VCaP (cell line): ENCODE measurements around the gene CNN2.

Source experiments
- H3K27ac ChIP-seq: fragments of 450-650 bp; 2 replicates; pipeline ENCODE4 v1.5.1; 2017
- CTCF ChIP-seq: fragments of 450-650 bp; conservative IDR thresholded peaks from 2 replicates; pipeline ENCODE4 v1.5.1; 2017; ENCODE audit warnings: mild to moderate bottlenecking, moderate library complexity

Gene CNN2

GRCh38 chr19:1052349-1052975, 26.1 kb downstream of the CNN2 start:
- no peak overlapping the region for H3K27ac ChIP-seq
- TF ChIP-seq CTCF = no peak

- no peak overlapping the region for H3K27ac ChIP-seq
- no peak for TF ChIP-seq CTCF
These were observed 27.0 kb downstream of the CNN2 start for GRCh38 chr19:1053176-1054101.

GRCh38 chr19:1054102-1055027, 28.0 kb downstream of the CNN2 start:
- no peak for TF ChIP-seq CTCF
- no peak overlapping the region for H3K27ac ChIP-seq

GRCh38 chr19:1055028-1055425, 28.6 kb downstream of the CNN2 start:
- no peak overlapping the region for H3K27ac ChIP-seq
- no peak for TF ChIP-seq CTCF

- no peak for TF ChIP-seq CTCF
- no peak overlapping the region for H3K27ac ChIP-seq
These were observed 29.6 kb downstream of the CNN2 start for GRCh38 chr19:1055886-1056620.

- no peak overlapping the region for H3K27ac ChIP-seq
- TF ChIP-seq CTCF = no peak
These were observed 30.9 kb downstream of the CNN2 start for GRCh38 chr19:1057176-1057855.
